22Rv1 (cell line): ENCODE data around the gene CAMTA1.
"Not testable (repeated sequence)": the region's sequence is repeated elsewhere in the genome, so short reads cannot be mapped to it uniquely, and the experiment has no call there.

ENCODE experiments used
- H3K27ac ChIP-seq: fragments of 450-650 bp; 2 replicates; pipeline ENCODE4 v1.5.1; 2017
- ZFX ChIP-seq: fragments of 450-650 bp; IDR thresholded peaks from 2 replicates; pipeline ENCODE4 v1.6.1; 2017; ENCODE audit warnings: antibody characterized with exemption, borderline replicate concordance
- TF ChIP-seq, protein P1 (sequence below): fragments of 450-650 bp; IDR thresholded peaks from 2 replicates; pipeline ENCODE4 v1.5.1; 2017; ENCODE audit warnings: mild to moderate bottlenecking

The CAMTA1 gene

GRCh38 chr1:7374563-7375160 lies 589.4 kb downstream of the CAMTA1 start:
- TF ChIP-seq, protein P1, sequence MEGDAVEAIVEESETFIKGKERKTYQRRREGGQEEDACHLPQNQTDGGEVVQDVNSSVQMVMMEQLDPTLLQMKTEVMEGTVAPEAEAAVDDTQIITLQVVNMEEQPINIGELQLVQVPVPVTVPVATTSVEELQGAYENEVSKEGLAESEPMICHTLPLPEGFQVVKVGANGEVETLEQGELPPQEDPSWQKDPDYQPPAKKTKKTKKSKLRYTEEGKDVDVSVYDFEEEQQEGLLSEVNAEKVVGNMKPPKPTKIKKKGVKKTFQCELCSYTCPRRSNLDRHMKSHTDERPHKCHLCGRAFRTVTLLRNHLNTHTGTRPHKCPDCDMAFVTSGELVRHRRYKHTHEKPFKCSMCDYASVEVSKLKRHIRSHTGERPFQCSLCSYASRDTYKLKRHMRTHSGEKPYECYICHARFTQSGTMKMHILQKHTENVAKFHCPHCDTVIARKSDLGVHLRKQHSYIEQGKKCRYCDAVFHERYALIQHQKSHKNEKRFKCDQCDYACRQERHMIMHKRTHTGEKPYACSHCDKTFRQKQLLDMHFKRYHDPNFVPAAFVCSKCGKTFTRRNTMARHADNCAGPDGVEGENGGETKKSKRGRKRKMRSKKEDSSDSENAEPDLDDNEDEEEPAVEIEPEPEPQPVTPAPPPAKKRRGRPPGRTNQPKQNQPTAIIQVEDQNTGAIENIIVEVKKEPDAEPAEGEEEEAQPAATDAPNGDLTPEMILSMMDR = no peak
- TF ChIP-seq ZFX = no peak
- no peak overlapping the region for H3K27ac ChIP-seq

DNA sequence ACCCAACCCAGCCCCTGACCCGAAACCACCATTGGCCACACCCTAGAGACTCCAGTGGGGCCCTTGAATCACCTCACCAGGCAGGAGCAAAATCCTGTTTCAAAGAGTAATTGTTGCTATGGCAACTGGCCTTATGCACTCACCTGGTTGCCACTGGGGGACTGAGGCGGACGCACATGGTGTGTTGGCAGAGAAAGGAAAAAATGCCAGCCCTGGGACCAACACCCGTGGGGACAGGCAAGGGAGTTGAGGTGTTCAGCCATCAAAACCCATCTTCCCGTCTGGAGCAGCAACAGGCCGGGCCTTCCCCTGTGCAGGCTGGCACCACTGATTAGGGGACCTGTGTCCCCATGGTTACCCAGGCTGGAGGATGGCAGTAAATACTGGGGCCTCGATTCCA lies 590.1 kb downstream of the CAMTA1 start:
- TF ChIP-seq, protein P1 = no peak
- no peak for TF ChIP-seq ZFX
- no peak overlapping the region for H3K27ac ChIP-seq

DNA sequence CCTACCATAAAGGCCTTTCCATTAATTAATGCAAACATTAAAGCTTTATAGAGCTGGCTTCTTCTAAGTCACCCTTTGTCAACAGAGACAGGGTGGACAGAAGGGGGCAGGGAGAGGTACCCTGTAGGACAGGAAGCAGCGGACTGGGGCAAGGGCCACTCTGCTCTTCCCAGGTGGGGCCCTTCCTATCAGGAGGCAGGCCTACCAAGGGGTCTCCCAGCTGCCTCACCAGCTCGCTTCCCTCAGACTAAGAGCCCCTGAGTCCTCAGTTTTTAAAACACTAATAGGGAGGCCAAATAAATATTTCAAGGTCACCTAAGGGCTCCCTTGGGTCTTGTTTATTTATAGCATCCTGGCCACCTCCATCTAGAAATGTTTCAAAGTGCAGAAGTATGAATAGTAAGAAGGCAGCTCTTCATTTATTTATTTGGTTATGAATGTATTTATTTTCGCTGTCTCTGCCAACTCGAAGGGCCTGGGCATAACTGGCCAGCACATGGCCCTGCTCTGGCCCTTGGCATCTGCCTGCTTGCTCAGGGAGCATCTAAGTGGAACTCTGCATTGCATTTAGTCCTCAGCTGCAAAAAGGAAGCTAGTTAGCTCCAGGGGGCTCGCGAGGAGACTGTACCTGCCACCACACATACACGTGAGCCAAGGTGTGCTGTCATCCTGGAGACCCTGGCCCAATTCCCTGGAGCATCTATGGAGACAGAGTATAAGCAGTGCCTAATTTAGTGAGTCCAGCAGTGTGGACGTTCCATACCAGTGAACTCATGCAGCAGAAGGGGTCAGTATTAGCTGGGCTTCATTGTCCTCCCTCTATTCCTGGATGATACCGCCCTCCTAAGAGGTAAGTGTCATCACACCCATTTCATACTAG lies 590.8 kb downstream of the CAMTA1 start:
- no peak for TF ChIP-seq ZFX

DNA sequence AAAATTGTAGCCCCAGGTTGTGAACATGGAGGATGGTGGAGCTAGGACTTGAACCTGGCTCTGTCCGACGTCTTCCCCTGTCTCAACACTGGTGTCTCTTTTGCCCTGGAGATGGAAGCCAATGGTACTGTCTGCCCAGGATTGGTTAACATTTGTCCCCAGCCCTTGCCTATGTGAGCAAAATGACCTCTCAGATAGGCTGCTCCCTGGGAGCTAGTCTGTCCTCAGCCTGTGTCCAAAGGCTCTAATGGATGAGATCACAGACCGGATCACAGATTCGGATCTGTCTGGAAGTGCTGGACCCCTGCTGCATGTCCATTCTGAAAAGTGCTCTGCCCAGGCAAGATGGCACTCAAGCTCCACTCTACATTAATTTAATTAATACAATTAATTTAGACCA lies 591.4 kb downstream of the CAMTA1 start:
- no peak overlapping the region for H3K27ac ChIP-seq
- TF ChIP-seq ZFX = no peak
- TF ChIP-seq, protein P1 = no peak

More for the DNA sequence above, 590.8 kb downstream of the CAMTA1 start:
- no peak overlapping the region for H3K27ac ChIP-seq

DNA sequence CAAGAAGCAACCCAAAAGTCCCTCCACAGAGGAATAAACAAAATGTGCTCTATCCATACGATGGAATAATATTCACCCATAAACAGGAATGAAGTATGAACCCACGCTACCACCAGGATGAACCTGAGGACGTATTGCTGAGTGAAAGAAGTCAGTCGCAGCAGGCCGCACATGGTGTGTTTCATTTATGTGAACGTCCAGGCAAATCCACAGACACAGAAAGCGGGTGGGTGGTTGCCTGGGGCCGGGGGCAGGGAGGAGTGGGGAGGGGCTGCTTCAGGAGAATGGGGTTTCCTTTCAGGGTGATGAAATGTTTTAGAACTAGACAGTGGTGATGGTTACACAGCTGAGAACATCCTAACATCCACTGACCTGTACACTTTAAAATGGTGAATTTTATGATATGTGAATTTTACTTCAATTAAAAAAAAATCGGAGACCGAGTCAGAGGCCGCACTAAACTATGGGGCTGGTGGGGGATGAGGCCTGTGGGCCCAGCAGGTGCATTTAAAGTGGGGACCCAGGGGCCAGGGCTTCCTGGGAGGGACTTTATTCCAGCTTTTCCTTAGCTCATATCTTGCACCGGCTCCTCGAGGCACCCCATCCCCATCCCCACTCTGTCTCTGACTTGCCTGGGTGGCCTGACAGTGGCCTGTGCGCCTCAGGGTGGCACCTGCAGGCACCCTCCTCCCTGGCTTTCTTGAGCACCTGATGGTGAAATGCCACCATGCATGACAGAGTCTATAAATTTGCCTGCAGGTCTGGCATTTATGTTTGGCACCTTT lies 593.3 kb downstream of the CAMTA1 start:
- TF ChIP-seq ZFX = no peak
- TF ChIP-seq, protein P1 = no peak
- H3K27ac ChIP-seq = no peak overlapping the region

GRCh38 chr1:7379441-7379971 lies 594.3 kb downstream of the CAMTA1 start:
- no peak for TF ChIP-seq ZFX
- TF ChIP-seq, protein P1 = no peak
- no peak overlapping the region for H3K27ac ChIP-seq

DNA sequence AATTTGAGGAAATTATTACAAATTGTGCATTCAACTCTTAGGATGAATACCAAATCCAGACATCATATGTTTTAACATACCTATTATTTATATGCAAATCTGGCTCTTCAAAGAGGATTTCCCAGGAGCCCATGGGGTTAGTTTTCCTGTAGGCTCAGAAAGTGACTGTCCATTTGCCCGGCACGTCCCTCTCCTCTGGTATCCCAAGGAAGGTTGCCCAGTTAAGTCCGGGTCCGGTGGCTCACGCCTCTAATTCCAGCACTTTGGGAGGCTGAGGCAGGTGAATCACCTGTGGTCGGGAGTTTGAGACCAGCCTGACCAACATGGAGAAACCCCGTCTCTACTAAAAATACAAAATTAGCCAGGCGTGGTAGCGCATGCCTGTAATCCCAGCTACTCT lies 594.8 kb downstream of the CAMTA1 start:
- H3K27ac ChIP-seq = not testable (repeated sequence)
